K562 (cell line): ENCODE results near the gene GPAT2.

Experiments used
- POLR2A ChIP-seq: fragments of 450-650 bp; conservative IDR thresholded peaks from 2 replicates; pipeline ENCODE4 v1.6.1; 2016
- RAD21 ChIP-seq, 2 experiments: fragments of 250-450 bp in 1 of 2; fragments of 450-650 bp in 1 of 2; sonication (Bioruptor Pico) in 1 of 2; formaldehyde crosslinking in 1 of 2; IDR thresholded peaks in 1 of 2; conservative IDR thresholded peaks in 1 of 2; 2 replicates each; pipeline versions ENCODE4 v1.4.0 to v1.8.0; 2020 to 2022; ENCODE audit warnings: mild to moderate bottlenecking in 2 of 2, moderate library complexity in 1 of 2
- SMAD3 ChIP-seq: fragments of 450-650 bp; formaldehyde crosslinking; conservative IDR thresholded peaks from 2 replicates; pipeline ENCODE4 v1.4.0; 2020; ENCODE audit warnings: mild to moderate bottlenecking
- USF2 ChIP-seq: sonication (generic); formaldehyde crosslinking; IDR thresholded peaks from 2 replicates; pipeline ENCODE4 v1.5.0; 2020; ENCODE audit warnings: missing genetic modification reagents

- TF ChIP-seq SMAD3 (CRISPR knock-in tag) (no peak), POLR2A (no peak), RAD21 (CRISPR knock-in tag; conservative IDR thresholded peaks at IDR 0.05 in 1 of 2, IDR thresholded peaks at IDR 0.05 in 1 of 2) (no peak), USF2 (no peak)
Observed at GRCh38 chr2:96074156-96074555, 39.4 kb upstream of the GPAT2 start.
